H1 (cell line): ENCODE measurements around the gene TRIM31. TPM values are rescaled to one million over a fixed set of nuclear protein-coding genes. Genes with fewer than 3 reads are reported as not detected.

Experiments
- CTCF ChIA-PET: fragments of 300-600 bp; sonication (Branson Sonifier 250); formaldehyde crosslinking; loops from one replicate; lab custom pipeline; 2021; ENCODE audit not compliant: partially characterized antibody; lab: Charles Lee
- POLR2A ChIA-PET: fragments of 300-600 bp; sonication (Branson Sonifier 250); formaldehyde crosslinking; loops from one replicate; lab custom pipeline; 2021; ENCODE audit warnings: inconsistent platforms; ENCODE audit not compliant: partially characterized antibody; lab: Charles Lee
- DNase-seq, 2 experiments: peaks; one replicate each; pipeline versions ENCODE4 v3.0.0 to v3.0.0-alpha.2; 2010 to 2022; ENCODE audit warnings: low spot score in 2 of 2, low read depth in 1 of 2, mixed read lengths in 1 of 2
- FAIRE-seq: peaks from 2 replicates; lab custom pipeline; 2011; peaks lifted over from hg19 to GRCh38; lab: Jason Lieb, UNC
- H2AFZ ChIP-seq: 2 replicates; pipeline ENCODE4 v1.8.1; 2012; ENCODE audit warnings: low read length, inconsistent platforms
- H2AK5ac ChIP-seq: 2 replicates; pipeline ENCODE4 v1.6.1; 2013; ENCODE audit warnings: low read depth, low read length
- H2BK120ac ChIP-seq: replicated peaks from 2 replicates; pipeline ENCODE3; 2013; ENCODE audit warnings: low read depth, low read length, inconsistent platforms
- H2BK12ac ChIP-seq: 2 replicates; pipeline ENCODE4 v1.6.1; 2013; ENCODE audit warnings: low read depth, low read length
- H2BK15ac ChIP-seq: 2 replicates; pipeline ENCODE4 v1.6.1; 2013; ENCODE audit warnings: low read length
- H2BK20ac ChIP-seq: 2 replicates; pipeline ENCODE4 v1.6.1; 2013; ENCODE audit warnings: low read length
- H2BK5ac ChIP-seq: 2 replicates; pipeline ENCODE4 v1.6.1; 2013; ENCODE audit warnings: low read depth, low read length
- H3K14ac ChIP-seq: 2 replicates; pipeline ENCODE4 v1.6.1; 2013; ENCODE audit warnings: inconsistent platforms; ENCODE audit not compliant: insufficient read length
- H3K18ac ChIP-seq: 2 replicates; pipeline ENCODE4 v1.6.1; 2013; ENCODE audit warnings: low read length; ENCODE audit errors: extremely low read depth
- H3K23ac ChIP-seq: 2 replicates; pipeline ENCODE4 v1.6.1; 2013; ENCODE audit warnings: inconsistent platforms; ENCODE audit not compliant: insufficient read length
- H3K23me2 ChIP-seq: 2 replicates; pipeline ENCODE4 v1.6.1; 2013; ENCODE audit warnings: low read depth, low read length
- H3K27ac ChIP-seq: 2 replicates; pipeline ENCODE4 v1.6.1; 2011; ENCODE audit warnings: low read depth, low read length, inconsistent platforms
- H3K27me3 ChIP-seq, 4 experiments: replicated peaks in 1 of 4; 1 replicate in 1 of 4; 2 replicates in 3 of 4; pipeline versions ENCODE4 v1.6.1 to v1.8.1; 2011 to 2013; ENCODE audit warnings: low read length in 3 of 4, mild to moderate bottlenecking in 3 of 4, inconsistent platforms in 2 of 4, mixed read lengths in 2 of 4, moderate library complexity in 1 of 4; ENCODE audit not compliant: control insufficient read depth in 3 of 4, insufficient read depth in 3 of 4; ENCODE audit errors: extremely low read depth in 1 of 4
- H3K36me3 ChIP-seq, 4 experiments: 2 replicates each; pipeline versions ENCODE4 v1.6.1 to v1.8.1; 2011 to 2013; ENCODE audit warnings: mild to moderate bottlenecking in 4 of 4, low read length in 3 of 4, moderate library complexity in 2 of 4, control low read depth in 1 of 4, inconsistent platforms in 1 of 4; ENCODE audit not compliant: insufficient read depth in 4 of 4, control insufficient read depth in 2 of 4
- H3K4ac ChIP-seq: replicated peaks from 2 replicates; pipeline ENCODE3; 2013; ENCODE audit warnings: low read length, low read depth, mixed read lengths, inconsistent platforms; ENCODE audit not compliant: insufficient read length
- H3K4me1 ChIP-seq, 4 experiments: replicated peaks in 1 of 4; 1 replicate in 1 of 4; 2 replicates in 3 of 4; pipeline versions ENCODE4 v1.6.1 to v1.8.1; 2011 to 2013; ENCODE audit warnings: low read length in 3 of 4, inconsistent platforms in 2 of 4, mixed read lengths in 1 of 4; ENCODE audit not compliant: insufficient read depth in 4 of 4, control insufficient read depth in 3 of 4
- H3K4me2 ChIP-seq, 2 experiments: 2 replicates each; pipeline versions ENCODE4 v1.6.1 to v1.8.1; 2011 to 2013; ENCODE audit warnings: low read depth in 2 of 2, low read length in 2 of 2, control low read depth in 1 of 2, inconsistent platforms in 1 of 2, mild to moderate bottlenecking in 1 of 2; ENCODE audit not compliant: insufficient read depth in 1 of 2
- H3K4me3 ChIP-seq, 4 experiments: fragments of 200-600, 300-600 bp in 1 of 4; sonication (generic), shearing (Covaris generic), sonication (Bioruptor Twin) in 1 of 4; 2 replicates each; pipeline versions ENCODE4 v1.5.1 to v1.8.1; 2011 to 2016; ENCODE audit warnings: low read length in 4 of 4, low read depth in 3 of 4, control low read depth in 2 of 4, inconsistent platforms in 2 of 4, mild to moderate bottlenecking in 2 of 4, mixed read lengths in 1 of 4, moderate library complexity in 1 of 4; ENCODE audit not compliant: insufficient read depth in 2 of 4; ENCODE audit errors: extremely low read depth in 1 of 4
- H3K56ac ChIP-seq: replicated peaks from 2 replicates; pipeline ENCODE3; 2013; ENCODE audit warnings: low read depth, mild to moderate bottlenecking, mixed read lengths, low read length, inconsistent platforms; ENCODE audit not compliant: insufficient read length
- H3K79me1 ChIP-seq: 2 replicates; pipeline ENCODE4 v1.6.1; 2013; ENCODE audit warnings: low read depth, low read length, control low read depth
- H3K79me2 ChIP-seq, 2 experiments: 2 replicates each; pipeline versions ENCODE4 v1.6.1 to v1.8.1; 2012 to 2013; ENCODE audit warnings: low read length in 2 of 2, mild to moderate bottlenecking in 2 of 2, inconsistent platforms in 1 of 2; ENCODE audit not compliant: insufficient read depth in 2 of 2, control insufficient read depth in 1 of 2
- H3K9ac ChIP-seq, 4 experiments: replicated peaks in 1 of 4; 1 replicate in 1 of 4; 2 replicates in 3 of 4; pipeline versions ENCODE4 v1.6.1 to v1.8.1; 2011 to 2013; ENCODE audit warnings: low read depth in 3 of 4, low read length in 3 of 4, control low read depth in 2 of 4, mild to moderate bottlenecking in 2 of 4, moderate library complexity in 2 of 4, inconsistent platforms in 1 of 4; ENCODE audit errors: extremely low read depth in 1 of 4
- H3K9me3 ChIP-seq, 2 experiments: 2 replicates each; pipeline versions ENCODE4 v1.6.1 to v1.8.1; 2012 to 2013; ENCODE audit warnings: mild to moderate bottlenecking in 2 of 2, moderate library complexity in 2 of 2, control low read depth in 1 of 2, inconsistent platforms in 1 of 2, low read depth in 1 of 2, low read length in 1 of 2, mixed read lengths in 1 of 2; ENCODE audit not compliant: insufficient read depth in 2 of 2
- H4K20me1 ChIP-seq, 2 experiments: replicated peaks in 1 of 2; 2 replicates each; pipeline versions ENCODE3 to v1.8.1; 2011 to 2013; ENCODE audit warnings: inconsistent platforms in 2 of 2, low read length in 2 of 2, mild to moderate bottlenecking in 1 of 2; ENCODE audit not compliant: insufficient read depth in 2 of 2, control insufficient read depth in 1 of 2
- H4K5ac ChIP-seq: 2 replicates; pipeline ENCODE4 v1.6.1; 2013; ENCODE audit warnings: low read length, low read depth, mixed read lengths, inconsistent platforms; ENCODE audit not compliant: insufficient read length
- H4K8ac ChIP-seq: 2 replicates; pipeline ENCODE4 v1.8.0; 2013; ENCODE audit warnings: mild to moderate bottlenecking, moderate library complexity, low read length, inconsistent platforms; ENCODE audit not compliant: insufficient read depth; ENCODE audit errors: extremely low read depth
- H4K91ac ChIP-seq: replicated peaks from 2 replicates; pipeline ENCODE3; 2013; ENCODE audit warnings: low read length, mixed read lengths, inconsistent platforms; ENCODE audit not compliant: insufficient read length
- HDAC2 ChIP-seq, 2 experiments: fragments of 300-600 bp in 1 of 2; sonication (generic) in 1 of 2; IDR thresholded peaks; 2 replicates each; pipeline ENCODE4 v1.6.1; 2011 to 2012; ENCODE audit warnings: low read depth in 2 of 2, low read length in 2 of 2, mild to moderate bottlenecking in 2 of 2, moderate library complexity in 2 of 2, borderline replicate concordance in 1 of 2, inconsistent platforms in 1 of 2
- RAD21 ChIP-seq, 2 experiments: IDR thresholded peaks in 1 of 2; conservative IDR thresholded peaks in 1 of 2; 2 replicates each; pipeline ENCODE4 v1.6.1; 2011; ENCODE audit warnings: low read depth in 2 of 2, low read length in 2 of 2, improper control_type of control experiment in 1 of 2, inconsistent platforms in 1 of 2, mild to moderate bottlenecking in 1 of 2, moderate library complexity in 1 of 2
- TAF1 ChIP-seq: IDR thresholded peaks from 2 replicates; pipeline ENCODE4 v1.6.1; 2011; ENCODE audit warnings: mild to moderate bottlenecking, low read depth, low read length
- TBP ChIP-seq: IDR thresholded peaks from 2 replicates; pipeline ENCODE4 v1.6.1; 2011; ENCODE audit warnings: low read depth, low read length, improper control_type of control experiment
- WGBS, 2 experiments: shearing (Covaris generic) in 1 of 2; methylation state at CpG; one replicate each; pipeline versions ENCODE4 v1.1.6 to v1.1.7; 2013 to 2015; ENCODE audit warnings: low lambda C conversion rate in 2 of 2, mixed read lengths in 2 of 2, inconsistent platforms in 1 of 2, low coverage in 1 of 2, missing lambda C conversion rate in 1 of 2; ENCODE audit not compliant: insufficient replicate concordance in 2 of 2, insufficient coverage in 1 of 2, insufficient read length in 1 of 2; ENCODE audit errors: extremely low coverage in 1 of 2, missing lambda C conversion rate in 1 of 2; 5-methylcytosine and 5-hydroxymethylcytosine counted together
- polyA plus RNA-seq, 7 experiments: library from polyadenylated mRNA; depleted of rRNA in 3 of 7; stranded (reverse) in 5 of 7; unstranded in 2 of 7; fragments of >200 nt in 5 of 7; fragments of 200-250 nt in 2 of 7; gene quantifications; 1 replicate in 5 of 7; 2 replicates in 1 of 7; 4 replicates in 1 of 7; pipeline versions ENCODE4 v1.2.1 to v1.2.3, GENCODE V29; 2011 to 2013; ENCODE audit warnings: missing spikeins in 2 of 7, mixed read lengths in 2 of 7
- total RNA-seq: library from RNA; stranded (reverse); fragmentation: NEBNext Ultra II Directional; extraction: Animal tissue kit (Norgen Biotek cat#: 25700); gene quantifications from 2 replicates; pipeline ENCODE4 v1.2.1, GENCODE V29; 2021

Gene TRIM31
- total and polyA plus RNA-seq, 2 of the 8 experiments (the other 6 are each of a cell fraction or from before 2014, with no cell fraction given): not detected

GRCh38 chr6:30122515-30122914, 9.6 kb upstream of the TRIM31 start:
- Histone ChIP-seq H3K14ac (no peak overlapping the region), H3K23me2 (peaks cover 4% of the 10 kb centered on the region; the same call in 1 of the 2 replicates), H4K20me1 (no peaks in the 10 kb centered on the region), H3K9ac (no peak overlapping the region), H3K9me3 (no peaks in the 10 kb centered on the region), H3K23ac (no peak overlapping the region), H3K4me1 (no peaks in the 10 kb centered on the region; a peak in 3 of 7 replicates), H3K27ac (no peak overlapping the region), H2BK20ac (no peak overlapping the region), H3K4ac (no peak overlapping the region), H4K91ac (no peak overlapping the region), H3K4me2 (no peak overlapping the region), H2AK5ac (no peak overlapping the region), H3K36me3 (no peaks in the 10 kb centered on the region), H3K4me3 (no peak overlapping the region), H2BK15ac (no peak overlapping the region), H4K8ac (no peak overlapping the region), H3K56ac (no peak overlapping the region), H4K5ac (no peak overlapping the region), H2BK5ac (no peak overlapping the region), H3K18ac (no peak overlapping the region), H3K79me2 (no peaks in the 10 kb centered on the region), H2AFZ (no peak overlapping the region), H3K27me3 (peaks cover 6 to 21% (median 20%) of the 10 kb centered on the region in 4 experiments), H3K79me1 (no peaks in the 10 kb centered on the region), H2BK12ac (no peak overlapping the region), H2BK120ac (no peak overlapping the region)
- FAIRE-seq (no peak), DNase-seq (no peak)
- WGBS, 2 experiments: 65% methylated on average over 2 of the region's 2 CpGs; no CpG with 5 or more reads in 1 of the 2 experiments
- ChIA-PET POLR2A (interaction anchor here (1.4 kb wide), 1 partner anchor 27 kb away, joined by 3 read pairs; no protein-coding TSS in a partner anchor), CTCF (interaction anchor here (2.6 to 7.2 kb wide), 2 partner anchors 9 to 18 kb away, joined by 15 to 87 read pairs; no protein-coding TSS in a partner anchor)
- TF ChIP-seq TAF1: no peak
- no peak for TF ChIP-seq HDAC2 (IDR thresholded peaks at IDR 0.05; ENCODE audit: borderline replicate concordance in 1 of 2, low read depth in 2 of 2, low read length in 2 of 2)
- TF ChIP-seq RAD21 (IDR thresholded peaks at IDR 0.05 in 1 of 2, conservative IDR thresholded peaks at IDR 0.05 in 1 of 2; ENCODE audit: low read depth in 2 of 2, low read length in 2 of 2): no peak
- no peak for TF ChIP-seq TBP
